ENCODE results near the gene PCBD1.

DNA sequence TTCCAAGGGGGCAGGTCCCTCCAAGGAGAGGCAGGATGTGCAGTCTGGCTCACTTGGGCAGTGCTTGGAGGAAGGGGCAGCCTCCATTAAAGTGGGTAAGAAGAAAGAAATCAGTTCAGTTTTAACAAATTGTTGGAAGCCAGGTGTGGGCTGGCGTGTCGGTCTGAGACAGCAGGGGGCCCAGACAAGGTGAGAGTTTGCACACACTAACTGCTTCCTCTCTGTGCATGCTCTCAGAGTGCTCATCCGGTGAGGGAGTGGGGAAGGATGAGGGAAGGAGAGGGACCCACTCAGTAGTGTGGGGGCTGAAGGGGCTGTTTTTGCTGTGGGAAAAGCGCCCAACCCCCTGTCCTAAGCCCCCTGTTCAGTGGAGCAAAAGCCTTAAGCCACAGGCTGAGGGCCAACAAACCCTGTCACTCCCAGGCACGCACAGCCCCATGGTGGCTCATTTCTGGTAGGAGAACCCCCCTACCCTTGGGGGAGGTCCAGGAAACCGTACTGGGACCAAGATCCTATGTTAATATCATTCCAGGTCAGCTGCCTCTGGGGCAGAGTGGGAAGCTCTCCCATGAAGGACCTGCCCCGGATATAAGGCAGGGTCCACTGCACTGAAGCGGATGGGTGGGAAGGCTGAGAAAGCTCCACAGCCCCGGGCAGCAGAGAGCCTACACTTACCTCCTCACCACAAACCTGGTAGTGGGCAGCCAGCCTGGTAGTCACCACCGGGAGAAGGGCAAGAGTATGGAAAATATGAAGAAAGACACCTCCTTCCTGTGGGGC is 5.1 kb upstream of the PCBD1 start:
- TF ChIP-seq, protein P1, sequence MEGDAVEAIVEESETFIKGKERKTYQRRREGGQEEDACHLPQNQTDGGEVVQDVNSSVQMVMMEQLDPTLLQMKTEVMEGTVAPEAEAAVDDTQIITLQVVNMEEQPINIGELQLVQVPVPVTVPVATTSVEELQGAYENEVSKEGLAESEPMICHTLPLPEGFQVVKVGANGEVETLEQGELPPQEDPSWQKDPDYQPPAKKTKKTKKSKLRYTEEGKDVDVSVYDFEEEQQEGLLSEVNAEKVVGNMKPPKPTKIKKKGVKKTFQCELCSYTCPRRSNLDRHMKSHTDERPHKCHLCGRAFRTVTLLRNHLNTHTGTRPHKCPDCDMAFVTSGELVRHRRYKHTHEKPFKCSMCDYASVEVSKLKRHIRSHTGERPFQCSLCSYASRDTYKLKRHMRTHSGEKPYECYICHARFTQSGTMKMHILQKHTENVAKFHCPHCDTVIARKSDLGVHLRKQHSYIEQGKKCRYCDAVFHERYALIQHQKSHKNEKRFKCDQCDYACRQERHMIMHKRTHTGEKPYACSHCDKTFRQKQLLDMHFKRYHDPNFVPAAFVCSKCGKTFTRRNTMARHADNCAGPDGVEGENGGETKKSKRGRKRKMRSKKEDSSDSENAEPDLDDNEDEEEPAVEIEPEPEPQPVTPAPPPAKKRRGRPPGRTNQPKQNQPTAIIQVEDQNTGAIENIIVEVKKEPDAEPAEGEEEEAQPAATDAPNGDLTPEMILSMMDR (IDR thresholded peaks at IDR 0.05), result no peak
- TF ChIP-seq POLR2A (IDR thresholded peaks at IDR 0.05), result no peak
